ENCODE results near the gene TGFBI.

TGFBI gene

GRCh38 chr5:136028782-136029742, at the start of gene TGFBI:
Gene TGFBI, plus strand, starts transcription at chr5:136028988. Its CDS starts 68 bp downstream, at chr5:136029056.
- H3K9me3 ChIP-seq (ENCODE audit: control insufficient read depth in 1 of 2, low read length in 2 of 2): no peaks in the 10 kb centered on the region
- peak within 1 kb of the TSS; percentile 12 to 56 for H3K9ac ChIP-seq (ENCODE audit: low read depth in 1 of 2, low read length in 2 of 2)
- H3K27ac ChIP-seq (ENCODE audit: low read depth, low read length): no peak within 1 kb of the TSS
- H3K4me3 ChIP-seq (ENCODE audit: low read depth in 1 of 2, low read length in 2 of 2): peak within 1 kb of the TSS; percentile 48 to 64
- H3K27me3 ChIP-seq (ENCODE audit: control insufficient read depth in 1 of 2, insufficient read depth in 2 of 2, low read length in 2 of 2): peaks cover 11 to 16% of the 10 kb centered on the region in 2 donors
- H3K4me1 ChIP-seq (ENCODE audit: control insufficient read depth in 1 of 2, insufficient read depth in 2 of 2, low read length in 2 of 2): peaks cover 4 to 20% of the 10 kb centered on the region in 2 donors
- peaks cover 0 to 2% of the 10 kb centered on the region in 2 donors for H3K36me3 ChIP-seq (ENCODE audit: control insufficient read depth in 1 of 2, insufficient read depth in 2 of 2, low read length in 2 of 2)

GRCh38 chr5:135978993-135979392, 49.8 kb upstream of the TGFBI start:
- Histone ChIP-seq H3K27ac (ENCODE audit: low read depth, low read length) (no peak overlapping the region), H3K9ac (ENCODE audit: low read depth in 1 of 2, low read length in 2 of 2) (no peak overlapping the region), H3K4me1 (ENCODE audit: control insufficient read depth in 1 of 2, insufficient read depth in 2 of 2, low read length in 2 of 2) (no peaks in the 10 kb centered on the region), H3K9me3 (ENCODE audit: control insufficient read depth in 1 of 2, low read length in 2 of 2) (no peaks in the 10 kb centered on the region), H3K4me3 (ENCODE audit: low read depth in 1 of 2, low read length in 2 of 2) (no peak overlapping the region), H3K36me3 (ENCODE audit: control insufficient read depth in 1 of 2, insufficient read depth in 2 of 2, low read length in 2 of 2) (no peaks in the 10 kb centered on the region), H3K27me3 (ENCODE audit: control insufficient read depth in 1 of 2, insufficient read depth in 2 of 2, low read length in 2 of 2) (peaks cover 0 to 10% of the 10 kb centered on the region in 2 donors)

GRCh38 chr5:135979510-135979909, 49.3 kb upstream of the TGFBI start:
- no peaks in the 10 kb centered on the region for H3K36me3 ChIP-seq (ENCODE audit: control insufficient read depth in 1 of 2, insufficient read depth in 2 of 2, low read length in 2 of 2)
- no peak overlapping the region for H3K9ac ChIP-seq (ENCODE audit: low read depth in 1 of 2, low read length in 2 of 2)
- no peak overlapping the region for H3K4me3 ChIP-seq (ENCODE audit: low read depth in 1 of 2, low read length in 2 of 2)
- no peak overlapping the region for H3K27ac ChIP-seq (ENCODE audit: low read depth, low read length)
- H3K9me3 ChIP-seq (ENCODE audit: control insufficient read depth in 1 of 2, low read length in 2 of 2): no peaks in the 10 kb centered on the region
- no peaks in the 10 kb centered on the region for H3K4me1 ChIP-seq (ENCODE audit: control insufficient read depth in 1 of 2, insufficient read depth in 2 of 2, low read length in 2 of 2)
- H3K27me3 ChIP-seq (ENCODE audit: control insufficient read depth in 1 of 2, insufficient read depth in 2 of 2, low read length in 2 of 2): peaks cover 0 to 10% of the 10 kb centered on the region in 2 donors

GRCh38 chr5:135980620-135981019, 48.2 kb upstream of the TGFBI start:
- H3K36me3 ChIP-seq (ENCODE audit: control insufficient read depth in 1 of 2, insufficient read depth in 2 of 2, low read length in 2 of 2): no peaks in the 10 kb centered on the region
- no peaks in the 10 kb centered on the region for H3K9me3 ChIP-seq (ENCODE audit: control insufficient read depth in 1 of 2, low read length in 2 of 2)
- no peak overlapping the region for H3K4me3 ChIP-seq (ENCODE audit: low read depth in 1 of 2, low read length in 2 of 2)
- no peak overlapping the region for H3K27ac ChIP-seq (ENCODE audit: low read depth, low read length)
- peaks cover 0 to 10% of the 10 kb centered on the region in 2 donors for H3K27me3 ChIP-seq (ENCODE audit: control insufficient read depth in 1 of 2, insufficient read depth in 2 of 2, low read length in 2 of 2)
- H3K9ac ChIP-seq (ENCODE audit: low read depth in 1 of 2, low read length in 2 of 2): no peak overlapping the region
- no peaks in the 10 kb centered on the region for H3K4me1 ChIP-seq (ENCODE audit: control insufficient read depth in 1 of 2, insufficient read depth in 2 of 2, low read length in 2 of 2)

- no peaks in the 10 kb centered on the region for H3K27me3 ChIP-seq (ENCODE audit: control insufficient read depth in 1 of 2, insufficient read depth in 2 of 2, low read length in 2 of 2)
- no peaks in the 10 kb centered on the region for H3K4me1 ChIP-seq (ENCODE audit: control insufficient read depth in 1 of 2, insufficient read depth in 2 of 2, low read length in 2 of 2)
- H3K27ac ChIP-seq (ENCODE audit: low read depth, low read length): no peak overlapping the region
- H3K4me3 ChIP-seq (ENCODE audit: low read depth in 1 of 2, low read length in 2 of 2): no peak overlapping the region
- H3K9ac ChIP-seq (ENCODE audit: low read depth in 1 of 2, low read length in 2 of 2): no peak overlapping the region
- H3K9me3 ChIP-seq (ENCODE audit: control insufficient read depth in 1 of 2, low read length in 2 of 2): no peaks in the 10 kb centered on the region
- H3K36me3 ChIP-seq (ENCODE audit: control insufficient read depth in 1 of 2, insufficient read depth in 2 of 2, low read length in 2 of 2): no peaks in the 10 kb centered on the region
These were observed 42.8 kb upstream of the TGFBI start for GRCh38 chr5:135985951-135986350.

GRCh38 chr5:135986401-135986800, 42.4 kb upstream of the TGFBI start:
- H3K4me1 ChIP-seq (ENCODE audit: control insufficient read depth in 1 of 2, insufficient read depth in 2 of 2, low read length in 2 of 2): no peaks in the 10 kb centered on the region
- no peak overlapping the region for H3K27ac ChIP-seq (ENCODE audit: low read depth, low read length)
- H3K9me3 ChIP-seq (ENCODE audit: control insufficient read depth in 1 of 2, low read length in 2 of 2): no peaks in the 10 kb centered on the region
- no peak overlapping the region for H3K9ac ChIP-seq (ENCODE audit: low read depth in 1 of 2, low read length in 2 of 2)
- no peaks in the 10 kb centered on the region for H3K27me3 ChIP-seq (ENCODE audit: control insufficient read depth in 1 of 2, insufficient read depth in 2 of 2, low read length in 2 of 2)
- no peak overlapping the region for H3K4me3 ChIP-seq (ENCODE audit: low read depth in 1 of 2, low read length in 2 of 2)
- H3K36me3 ChIP-seq (ENCODE audit: control insufficient read depth in 1 of 2, insufficient read depth in 2 of 2, low read length in 2 of 2): no peaks in the 10 kb centered on the region

- Histone ChIP-seq H3K4me3 (ENCODE audit: low read depth in 1 of 2, low read length in 2 of 2) (no peak overlapping the region), H3K36me3 (ENCODE audit: control insufficient read depth in 1 of 2, insufficient read depth in 2 of 2, low read length in 2 of 2) (no peaks in the 10 kb centered on the region), H3K9ac (ENCODE audit: low read depth in 1 of 2, low read length in 2 of 2) (no peak overlapping the region), H3K27ac (ENCODE audit: low read depth, low read length) (no peak overlapping the region), H3K4me1 (ENCODE audit: control insufficient read depth in 1 of 2, insufficient read depth in 2 of 2, low read length in 2 of 2) (no peaks in the 10 kb centered on the region), H3K27me3 (ENCODE audit: control insufficient read depth in 1 of 2, insufficient read depth in 2 of 2, low read length in 2 of 2) (no peaks in the 10 kb centered on the region), H3K9me3 (ENCODE audit: control insufficient read depth in 1 of 2, low read length in 2 of 2) (no peaks in the 10 kb centered on the region)
These were observed 41.8 kb upstream of the TGFBI start for GRCh38 chr5:135986891-135987401.

- no peaks in the 10 kb centered on the region for H3K9me3 ChIP-seq (ENCODE audit: control insufficient read depth in 1 of 2, low read length in 2 of 2)
- H3K4me3 ChIP-seq (ENCODE audit: low read depth in 1 of 2, low read length in 2 of 2): no peak overlapping the region
- H3K9ac ChIP-seq (ENCODE audit: low read depth in 1 of 2, low read length in 2 of 2): no peak overlapping the region
- H3K27me3 ChIP-seq (ENCODE audit: control insufficient read depth in 1 of 2, insufficient read depth in 2 of 2, low read length in 2 of 2): no peaks in the 10 kb centered on the region
- no peak overlapping the region for H3K27ac ChIP-seq (ENCODE audit: low read depth, low read length)
- H3K36me3 ChIP-seq (ENCODE audit: control insufficient read depth in 1 of 2, insufficient read depth in 2 of 2, low read length in 2 of 2): no peaks in the 10 kb centered on the region
- no peaks in the 10 kb centered on the region for H3K4me1 ChIP-seq (ENCODE audit: control insufficient read depth in 1 of 2, insufficient read depth in 2 of 2, low read length in 2 of 2)
These were observed 40.2 kb upstream of the TGFBI start for GRCh38 chr5:135988546-135988945.

GRCh38 chr5:135989686-135990085, 39.1 kb upstream of the TGFBI start:
- peaks cover 0 to under 1% of the 10 kb centered on the region in 2 donors for H3K4me1 ChIP-seq (ENCODE audit: control insufficient read depth in 1 of 2, insufficient read depth in 2 of 2, low read length in 2 of 2)
- H3K9me3 ChIP-seq (ENCODE audit: control insufficient read depth in 1 of 2, low read length in 2 of 2): no peaks in the 10 kb centered on the region
- H3K4me3 ChIP-seq (ENCODE audit: low read depth in 1 of 2, low read length in 2 of 2): no peak overlapping the region
- no peaks in the 10 kb centered on the region for H3K27me3 ChIP-seq (ENCODE audit: control insufficient read depth in 1 of 2, insufficient read depth in 2 of 2, low read length in 2 of 2)
- no peak overlapping the region for H3K27ac ChIP-seq (ENCODE audit: low read depth, low read length)
- no peaks in the 10 kb centered on the region for H3K36me3 ChIP-seq (ENCODE audit: control insufficient read depth in 1 of 2, insufficient read depth in 2 of 2, low read length in 2 of 2)
- no peak overlapping the region for H3K9ac ChIP-seq (ENCODE audit: low read depth in 1 of 2, low read length in 2 of 2)

- H3K36me3 ChIP-seq (ENCODE audit: control insufficient read depth in 1 of 2, insufficient read depth in 2 of 2, low read length in 2 of 2): no peaks in the 10 kb centered on the region
- H3K27me3 ChIP-seq (ENCODE audit: control insufficient read depth in 1 of 2, insufficient read depth in 2 of 2, low read length in 2 of 2): no peaks in the 10 kb centered on the region
- no peak overlapping the region for H3K9ac ChIP-seq (ENCODE audit: low read depth in 1 of 2, low read length in 2 of 2)
- no peak overlapping the region for H3K27ac ChIP-seq (ENCODE audit: low read depth, low read length)
- H3K4me1 ChIP-seq (ENCODE audit: control insufficient read depth in 1 of 2, insufficient read depth in 2 of 2, low read length in 2 of 2): peaks cover 0 to 4% of the 10 kb centered on the region in 2 donors
- no peaks in the 10 kb centered on the region for H3K9me3 ChIP-seq (ENCODE audit: control insufficient read depth in 1 of 2, low read length in 2 of 2)
- no peak overlapping the region for H3K4me3 ChIP-seq (ENCODE audit: low read depth in 1 of 2, low read length in 2 of 2)
These were observed 38.1 kb upstream of the TGFBI start for GRCh38 chr5:135990528-135991255.
